GM13977 (cell line): Measurements from ENCODE around the gene DIAPH1.

ENCODE experiments used
- DNase-seq: peaks from one replicate; pipeline ENCODE4 v3.0.0; 2012; ENCODE audit warnings: low spot score
- CTCF ChIP-seq: IDR thresholded peaks from 2 replicates; pipeline ENCODE4 v1.5.1; 2012; ENCODE audit warnings: mild to moderate bottlenecking, control low read depth; ENCODE audit not compliant: insufficient read depth; ENCODE audit errors: extremely low read depth, missing control alignments
- in situ Hi-C: fragments of 300-500 bp; cut with MboI; formaldehyde crosslinking; loops from one replicate; pipeline ENCODE4 v1.12.0; 2022; ENCODE audit warnings: low sequenced_read_pairs, low pct_unique_long_range_greater_than_20kb, mixed read lengths, inconsistent platforms; ENCODE audit not compliant: unreplicated experiment

DIAPH1 gene

GRCh38 chr5:141636106-141636412 is 17.3 kb upstream of the DIAPH1 start:
- no peak for DNase-seq
- in situ Hi-C loops = no loop called here
- no peak for TF ChIP-seq CTCF

DNA sequence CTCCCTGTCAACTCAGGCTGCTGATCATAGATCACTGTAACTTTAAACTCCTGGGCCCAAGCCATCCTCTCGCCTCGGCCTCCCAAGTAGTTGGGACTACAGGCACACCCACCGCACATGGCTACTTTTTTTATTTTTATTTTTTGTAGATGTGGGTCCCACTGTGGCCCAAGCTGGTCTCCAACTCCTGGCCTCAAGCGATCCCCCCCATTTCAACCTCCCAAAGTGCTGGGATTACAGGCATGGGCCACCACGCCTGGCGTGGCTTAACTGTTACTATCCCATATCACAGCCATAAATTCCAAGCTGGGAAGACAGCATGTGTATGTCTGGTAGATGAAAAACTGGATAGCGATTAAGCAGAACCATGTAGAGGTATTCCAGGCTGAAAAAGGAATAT is 16.8 kb upstream of the DIAPH1 start:
- TF ChIP-seq CTCF = no peak
- in situ Hi-C loops = no loop called here
- no peak for DNase-seq

DNA sequence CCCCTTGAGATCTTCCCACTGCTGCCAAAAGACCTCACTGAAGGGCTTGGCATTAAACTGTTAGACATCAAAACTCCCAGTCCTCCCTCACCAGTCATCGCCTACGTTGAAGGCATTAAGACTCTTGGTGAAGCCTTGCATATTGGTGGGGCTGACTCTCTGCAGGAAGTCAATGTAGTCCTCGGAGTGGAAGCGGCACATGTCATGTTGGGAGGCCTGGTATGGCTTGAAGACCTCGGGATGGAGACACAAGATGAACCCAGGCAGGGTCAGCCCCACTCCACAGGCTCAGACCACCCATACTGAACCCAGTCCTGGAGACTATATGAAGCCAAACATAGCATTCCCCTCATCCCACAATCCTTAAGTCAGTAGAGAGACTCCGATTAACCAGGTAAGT is 15.9 kb upstream of the DIAPH1 start:
- peak; percentile 16 for DNase-seq
- no peak for TF ChIP-seq CTCF
- in situ Hi-C loops = no loop called here

- DNase-seq = peak; percentile 81
- in situ Hi-C loops = no loop called here
Observed at GRCh38 chr5:141633871-141634561, 15.2 kb upstream of the DIAPH1 start.

DNA sequence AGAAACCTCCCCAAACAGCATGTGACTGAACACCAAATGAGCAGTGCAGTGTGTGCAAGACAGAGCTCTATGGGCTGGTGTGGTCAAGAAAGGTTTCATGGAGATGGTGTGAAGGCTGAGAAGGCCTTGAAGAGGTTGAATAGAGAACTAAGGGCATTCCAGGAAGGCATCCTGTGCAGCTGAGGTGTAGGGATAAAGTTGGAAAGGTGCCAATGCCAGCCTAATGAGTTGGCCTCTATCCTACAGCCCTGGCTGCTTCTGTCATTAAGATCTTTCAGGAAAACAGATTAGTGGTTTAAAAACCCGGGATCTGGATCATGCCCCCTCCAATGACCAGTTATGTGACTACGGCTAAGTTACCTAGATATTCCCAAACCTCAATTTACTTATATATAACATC is 13.8 kb upstream of the DIAPH1 start:
- TF ChIP-seq CTCF = no peak
- DNase-seq = no peak
- in situ Hi-C loops = no loop called here

More at GRCh38 chr5:141633871-141634561, 15.2 kb upstream of the DIAPH1 start:
- TF ChIP-seq CTCF = no peak

DNA sequence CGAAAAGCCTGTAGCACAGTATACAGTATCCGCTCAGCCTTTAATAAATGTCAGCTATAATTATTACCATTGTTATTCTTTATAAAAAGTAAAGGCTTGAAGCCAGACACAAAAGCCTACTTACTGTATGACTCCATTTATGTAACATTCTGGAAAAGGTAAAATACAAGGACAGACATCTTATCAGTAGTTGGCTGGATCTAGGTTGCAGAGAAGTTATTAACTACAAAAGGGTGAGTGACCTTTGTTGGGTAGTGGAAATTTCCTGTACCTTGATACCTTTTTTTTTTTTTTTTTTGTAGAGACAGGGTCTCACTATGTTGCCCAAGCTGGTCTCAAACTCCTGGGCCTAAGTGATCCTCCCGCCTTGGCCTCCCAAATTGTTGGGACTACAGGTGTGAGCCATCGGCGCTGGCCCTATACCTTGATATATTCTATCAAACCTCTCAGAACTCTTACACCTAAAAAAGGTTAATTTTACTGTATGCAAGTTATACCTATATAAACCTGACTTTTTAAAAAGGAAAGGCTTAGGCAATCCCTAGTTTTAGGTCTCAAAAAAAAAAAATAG is 11.9 kb upstream of the DIAPH1 start:
- in situ Hi-C loops = no loop called here
- DNase-seq = no peak
- no peak for TF ChIP-seq CTCF
